Lung (tissue), 12 donors: ENCODE data around the gene REC114. TPM values are rescaled to one million over a fixed set of nuclear protein-coding genes. Genes with fewer than 3 reads are reported as not detected.

Experiments used
- ATAC-seq: fragments of 200-7000 bp; cut with Tn5 transposase; one replicate; pipeline ENCODE4 v1.9.1; 2020; ENCODE audit warnings: moderate number of reproducible peaks; ENCODE audit not compliant: insufficient read depth, low FRiP score
- DNase-seq, 3 donors: peaks; one replicate each; pipeline ENCODE4 v3.0.0-alpha.2; 2013 to 2017
- H3K27ac ChIP-seq, 2 donors: one replicate each; pipeline ENCODE4 v1.5.1; 2013; ENCODE audit warnings: mild to moderate bottlenecking in 2 of 2, moderate library complexity in 2 of 2, control low read depth in 1 of 2, inconsistent platforms in 1 of 2, low read depth in 1 of 2, low read length in 1 of 2
- H3K27me3 ChIP-seq, 3 donors: one replicate each; pipeline ENCODE4 v1.5.1; 2013; ENCODE audit warnings: low read length in 2 of 3; ENCODE audit not compliant: control insufficient read depth in 3 of 3, insufficient read depth in 3 of 3
- H3K36me3 ChIP-seq, 4 donors: one replicate each; pipeline ENCODE4 v1.5.1; 2013; ENCODE audit warnings: low read length in 4 of 4, mild to moderate bottlenecking in 1 of 4, moderate library complexity in 1 of 4; ENCODE audit not compliant: control insufficient read depth in 4 of 4, insufficient read depth in 4 of 4
- H3K4me1 ChIP-seq, 5 donors: one replicate each; pipeline ENCODE4 v1.5.1; 2013; ENCODE audit warnings: low read length in 5 of 5, mild to moderate bottlenecking in 2 of 5, moderate library complexity in 1 of 5; ENCODE audit not compliant: control insufficient read depth in 5 of 5, insufficient read depth in 5 of 5
- H3K4me3 ChIP-seq: one replicate; pipeline ENCODE4 v1.5.1; 2013; ENCODE audit warnings: mild to moderate bottlenecking, control low read depth, moderate library complexity
- H3K9ac ChIP-seq, 2 donors: one replicate each; pipeline ENCODE4 v1.5.1; 2013; ENCODE audit warnings: low read length in 2 of 2, control low read depth in 1 of 2; ENCODE audit not compliant: insufficient read depth in 1 of 2
- H3K9me3 ChIP-seq, 4 donors: one replicate each; pipeline ENCODE4 v1.5.1; 2013; ENCODE audit warnings: low read length in 3 of 4, mild to moderate bottlenecking in 1 of 4, moderate library complexity in 1 of 4; ENCODE audit not compliant: control insufficient read depth in 4 of 4, insufficient read depth in 3 of 4
- CTCF ChIP-seq: IDR thresholded peaks from 2 replicates; pipeline ENCODE4 v1.5.1; 2012; ENCODE audit warnings: mild to moderate bottlenecking; ENCODE audit errors: control extremely low read depth, extremely low read depth
- WGBS, 2 donors: extraction: QIAGEN DNeasy Blood & Tissue Kit; methylation state at CpG; one replicate each; pipeline ENCODE4 v1.1.7; 2013; 5-methylcytosine and 5-hydroxymethylcytosine counted together
- polyA plus RNA-seq, 2 donors: library from polyadenylated mRNA; stranded (reverse); fragments of 200-250 nt; gene quantifications; one replicate each; pipeline ENCODE4 v1.2.1, GENCODE V29; 2013
- total RNA-seq, 2 donors: library from RNA; depleted of rRNA in 1 of 2; stranded (reverse); fragments of >200 nt in 1 of 2; gene quantifications; one replicate each; pipeline ENCODE4 v1.2.1, GENCODE V29; 2014 to 2021
- donor health status: control.
- donor health status: control.
- donor health status: Bipolar disorder and iron deficiency.
- donor health status: healthy.
- donor health status: DM: yes; HTN: yes; CAD: no.

REC114 gene
- total and polyA plus RNA-seq, 4 donors = 0.15 TPM; not detected in 3

DNA sequence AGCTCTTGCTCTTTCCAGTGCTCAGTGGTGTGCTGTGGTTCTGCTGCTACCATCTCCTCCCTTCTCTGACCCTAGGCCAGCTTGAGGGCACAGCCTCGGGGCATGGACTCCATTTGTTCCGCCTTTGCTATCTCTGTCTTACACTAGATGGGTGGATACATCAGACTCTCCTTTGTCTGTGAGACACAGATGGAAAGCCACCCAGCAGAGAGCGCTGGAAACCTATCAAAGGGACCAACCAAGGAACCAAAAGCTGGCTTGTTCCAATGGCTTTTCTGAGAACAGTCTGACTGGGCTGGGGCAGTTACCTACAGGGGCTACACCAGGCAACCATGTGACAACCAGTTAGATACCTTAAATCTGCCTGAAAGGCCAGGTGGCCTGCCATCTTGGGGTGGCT is 126.4 kb downstream of the REC114 start:
- WGBS, 2 donors = 95 to 96% methylated on average over 3 of the region's 3 CpGs
- TF ChIP-seq CTCF = no peak
- no peak overlapping the region for H3K27ac ChIP-seq
- peaks cover 24 to 42% (median 39%) of the 10 kb centered on the region in 4 donors for H3K36me3 ChIP-seq
- H3K4me1 ChIP-seq = peaks cover 0 to 13% (median 0%) of the 10 kb centered on the region in 5 donors
- H3K9me3 ChIP-seq = no peaks in the 10 kb centered on the region
- H3K9ac ChIP-seq = no peak overlapping the region
- H3K27me3 ChIP-seq = no peaks in the 10 kb centered on the region
- no peak for DNase-seq
- no peak for ATAC-seq
- no peak overlapping the region for H3K4me3 ChIP-seq

GRCh38 chr15:73570355-73571032 is 127.5 kb downstream of the REC114 start:
- Histone ChIP-seq H3K9me3 (no peaks in the 10 kb centered on the region), H3K9ac (no peak overlapping the region), H3K4me3 (no peak overlapping the region), H3K27me3 (no peaks in the 10 kb centered on the region), H3K36me3 (peaks cover 26 to 38% (median 38%) of the 10 kb centered on the region in 4 donors), H3K27ac (peak overlapping the region in 1 of 2 donors; percentile 45), H3K4me1 (peaks cover 0 to 14% (median 0%) of the 10 kb centered on the region in 5 donors)
- no peak for ATAC-seq
- DNase-seq = no peak
- WGBS, 2 donors = 61 to 63% methylated on average over 7 of the region's 7 CpGs
- TF ChIP-seq CTCF = no peak

DNA sequence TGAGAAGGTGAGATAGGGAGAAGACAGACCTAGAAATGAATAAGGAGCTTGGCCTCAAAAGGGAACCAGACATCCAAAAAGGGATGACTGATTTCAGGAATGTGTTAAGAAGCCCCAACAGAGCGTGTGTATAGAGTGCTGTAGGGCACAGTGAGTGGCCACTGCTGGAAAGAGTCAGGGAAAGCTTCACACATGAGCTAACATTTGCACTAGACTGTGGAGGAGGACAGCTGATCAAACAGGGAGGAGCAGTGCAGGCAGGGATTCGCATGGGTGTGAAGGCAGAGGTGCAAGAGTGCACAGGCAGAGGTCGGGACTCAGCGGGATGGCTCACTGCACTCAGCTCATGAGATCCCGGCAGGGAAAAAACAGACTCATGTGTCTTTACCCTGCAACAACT is 128.4 kb downstream of the REC114 start:
- no peak overlapping the region for H3K4me3 ChIP-seq
- no peaks in the 10 kb centered on the region for H3K9me3 ChIP-seq
- H3K4me1 ChIP-seq = peaks cover 0 to 14% (median 0%) of the 10 kb centered on the region in 5 donors
- TF ChIP-seq CTCF = no peak
- 90 to 92% methylated on average over 5 of the region's 5 CpGs for WGBS, 2 donors
- ATAC-seq = no peak
- no peak for DNase-seq
- no peak overlapping the region for H3K27ac ChIP-seq
- no peaks in the 10 kb centered on the region for H3K27me3 ChIP-seq
- no peak overlapping the region for H3K9ac ChIP-seq
- H3K36me3 ChIP-seq = peaks cover 34 to 42% (median 39%) of the 10 kb centered on the region in 4 donors

- Histone ChIP-seq H3K9me3 (no peaks in the 10 kb centered on the region), H3K27me3 (no peaks in the 10 kb centered on the region), H3K4me3 (no peak overlapping the region), H3K36me3 (peaks cover 34 to 42% (median 38%) of the 10 kb centered on the region in 4 donors), H3K4me1 (peaks cover 0 to 14% (median 0%) of the 10 kb centered on the region in 5 donors), H3K9ac (no peak overlapping the region), H3K27ac (no peak overlapping the region)
- ATAC-seq = no peak
- no peak for TF ChIP-seq CTCF
- no peak for DNase-seq
- 74 to 87% methylated on average over 5 of the region's 5 CpGs for WGBS, 2 donors
Measured at GRCh38 chr15:73572296-73572695, 129.3 kb downstream of the REC114 start.
